ENCODE data around the gene NFIA.

- TF ChIP-seq CTCF (IDR thresholded peaks at IDR 0.05) (no peak), POLR2AphosphoS5 (IDR thresholded peaks at IDR 0.05) (no peak)
Observed at GRCh38 chr1:61419196-61419595, 336.8 kb downstream of the NFIA start.
